HG02642 (cell line): ENCODE measurements around the gene MRTFA.
"Not testable (repeated sequence)": the region's sequence is repeated elsewhere in the genome, so short reads cannot be mapped to it uniquely, and the experiment has no call there.

Source experiments
- ATAC-seq: cut with Tn5 transposase; IDR thresholded peaks from one replicate; pipeline ENCODE4 v1.9.1; 2021; ENCODE audit warnings: mild to moderate bottlenecking; ENCODE audit not compliant: unreplicated experiment, poor library complexity

Gene MRTFA

DNA sequence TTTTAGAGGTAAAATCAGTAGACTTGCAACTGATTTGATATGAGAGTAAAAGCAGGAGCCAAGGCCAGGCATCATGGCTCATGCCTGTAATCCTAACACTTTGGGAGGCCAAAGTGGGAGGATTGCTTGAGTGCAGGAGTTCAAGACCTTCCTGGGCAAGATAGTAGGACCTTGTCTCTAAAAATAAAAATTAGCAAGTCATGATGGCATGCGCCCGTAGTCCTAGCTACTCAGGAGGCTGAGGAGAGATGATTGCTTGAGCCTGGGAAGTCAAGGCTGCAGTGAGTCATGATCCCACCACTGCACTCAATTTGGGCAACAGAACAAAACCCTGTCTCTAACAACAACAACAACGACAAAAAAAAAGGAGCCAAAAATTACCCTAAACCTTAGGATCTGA is 252.6 kb downstream of the MRTFA start:
- ATAC-seq: no peak

DNA sequence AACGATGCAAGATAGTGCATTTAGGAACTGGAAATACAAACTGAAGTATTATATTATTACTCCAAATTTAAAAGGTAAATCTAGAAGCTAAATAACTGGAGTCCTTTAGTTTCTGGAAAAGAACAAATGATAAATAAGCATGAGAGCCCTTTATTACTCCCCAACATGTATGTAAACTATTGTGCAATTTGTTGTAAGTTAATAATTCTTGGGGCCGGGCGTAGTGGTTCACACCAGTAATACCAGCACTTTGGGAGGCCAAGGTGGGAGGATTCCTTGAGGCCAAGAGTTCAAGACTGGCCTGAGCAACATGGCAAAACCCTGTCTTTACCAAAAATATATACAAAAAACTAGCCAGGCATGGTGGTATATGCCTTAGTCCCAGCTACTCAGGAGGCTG is 255.1 kb downstream of the MRTFA start:
- no peak for ATAC-seq

DNA sequence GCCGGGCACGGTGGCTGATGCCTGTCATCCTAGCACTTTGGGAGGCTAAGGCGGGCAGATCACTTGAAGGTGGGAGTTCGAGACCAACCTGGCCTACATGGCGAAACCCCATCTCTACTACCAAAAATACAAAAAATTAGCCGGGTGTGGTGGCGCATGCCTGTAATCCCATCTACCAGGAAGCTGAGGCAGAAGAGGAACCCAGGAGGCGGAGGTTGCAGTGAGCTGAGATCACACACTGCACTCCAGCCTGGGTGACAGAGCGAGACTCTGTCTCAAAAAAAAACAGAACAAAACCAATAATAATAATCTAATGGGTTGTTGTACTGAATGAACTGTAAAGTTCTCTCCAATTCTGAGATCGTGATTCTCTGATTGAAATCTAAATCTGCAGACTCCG is 258.1 kb downstream of the MRTFA start:
- ATAC-seq: not testable (repeated sequence)

DNA sequence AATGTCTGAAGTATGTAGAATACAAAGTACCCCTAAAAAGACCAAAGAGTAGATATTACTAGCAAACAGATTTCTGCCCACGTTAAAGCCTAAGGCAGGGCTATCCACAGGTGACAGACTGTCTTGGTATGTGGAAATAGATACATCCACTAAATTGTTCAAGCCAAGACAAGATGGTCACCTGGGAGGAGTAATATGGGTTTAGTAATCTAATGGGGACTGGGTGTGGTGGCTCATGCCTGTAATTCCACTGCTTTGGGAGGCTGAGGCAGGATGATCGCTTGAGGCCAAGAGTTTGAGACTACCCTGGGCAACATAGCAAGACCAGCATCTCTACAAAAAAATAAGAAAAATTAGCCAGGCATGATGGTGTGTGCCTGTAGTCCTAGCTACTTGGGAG is 258.6 kb downstream of the MRTFA start:
- ATAC-seq: no peak

DNA sequence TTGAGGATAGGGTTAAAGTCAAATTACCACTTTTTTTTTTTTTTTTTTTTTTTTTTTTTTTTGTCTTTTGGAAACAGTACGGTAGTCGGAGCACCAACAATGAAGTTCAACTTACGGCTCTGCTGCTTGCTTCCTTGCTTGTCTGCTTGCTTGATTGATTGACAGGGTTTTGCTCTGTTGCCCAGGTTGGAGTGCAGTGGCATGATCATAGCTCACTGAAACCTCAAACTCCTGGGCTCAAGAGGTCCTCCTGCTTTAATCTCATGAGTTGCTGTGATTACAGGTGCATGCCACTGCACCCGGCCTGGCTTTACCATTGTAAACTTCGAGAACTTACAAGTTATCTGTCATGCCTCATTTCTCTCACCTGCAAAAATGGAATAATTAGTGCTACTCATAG is 260.4 kb downstream of the MRTFA start:
- ATAC-seq: no peak

DNA sequence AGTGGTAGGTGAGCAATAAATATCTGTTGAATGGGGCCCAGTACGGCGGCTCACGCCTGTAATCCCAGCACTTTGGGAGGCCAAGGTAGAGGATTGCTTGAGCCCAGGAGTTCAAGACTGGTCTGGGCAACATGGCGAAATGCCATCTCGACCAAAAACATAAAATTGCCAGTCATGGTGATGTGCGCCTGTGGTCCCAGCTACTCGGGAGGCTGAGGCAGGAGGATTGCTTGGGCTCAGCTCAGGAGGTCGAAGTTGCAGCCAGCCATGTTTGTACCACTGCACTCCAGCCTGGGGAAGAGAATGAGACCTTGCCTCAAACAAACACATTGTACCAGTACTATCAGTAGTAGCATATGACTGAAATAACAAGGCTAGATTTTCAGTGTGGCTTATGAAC is 262.0 kb downstream of the MRTFA start:
- no peak for ATAC-seq

DNA sequence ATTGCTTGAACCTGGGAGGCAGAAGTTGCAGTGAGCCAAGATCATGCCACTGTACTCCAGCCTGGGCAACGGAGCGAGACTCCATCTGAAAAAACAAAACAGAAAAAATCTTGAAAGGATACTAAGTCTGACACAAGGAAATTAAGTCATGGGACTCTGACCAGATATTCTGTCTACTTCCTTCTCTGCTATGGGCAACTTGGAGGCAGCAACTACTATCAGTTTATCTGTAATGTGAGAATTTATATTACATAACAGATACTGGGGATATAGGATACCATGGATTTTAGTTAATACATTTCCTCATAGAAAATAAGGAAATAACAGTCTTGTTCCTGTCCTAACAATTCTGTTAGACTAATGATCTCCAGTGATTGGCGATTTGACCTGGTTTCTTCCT is 267.7 kb downstream of the MRTFA start:
- ATAC-seq: no peak

DNA sequence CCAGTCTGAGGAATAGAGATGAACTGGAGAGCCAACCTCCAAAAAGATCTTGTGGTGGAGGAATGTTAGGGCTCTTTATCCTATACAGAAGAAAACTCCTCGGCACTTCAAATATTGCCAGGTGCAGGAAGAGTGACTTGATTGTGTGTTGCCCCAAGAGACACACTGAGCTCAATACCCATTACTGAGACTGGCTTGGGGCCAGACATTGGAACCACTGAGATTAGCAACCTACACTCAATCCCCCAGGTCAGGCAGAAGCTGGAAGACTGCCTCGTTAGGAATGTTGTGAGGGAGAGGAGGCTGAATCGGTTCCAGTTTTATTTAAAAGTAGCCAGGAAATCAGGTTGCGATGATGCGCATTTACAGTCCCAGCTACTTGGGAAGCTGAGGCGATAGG is 268.5 kb downstream of the MRTFA start:
- ATAC-seq: no peak

DNA sequence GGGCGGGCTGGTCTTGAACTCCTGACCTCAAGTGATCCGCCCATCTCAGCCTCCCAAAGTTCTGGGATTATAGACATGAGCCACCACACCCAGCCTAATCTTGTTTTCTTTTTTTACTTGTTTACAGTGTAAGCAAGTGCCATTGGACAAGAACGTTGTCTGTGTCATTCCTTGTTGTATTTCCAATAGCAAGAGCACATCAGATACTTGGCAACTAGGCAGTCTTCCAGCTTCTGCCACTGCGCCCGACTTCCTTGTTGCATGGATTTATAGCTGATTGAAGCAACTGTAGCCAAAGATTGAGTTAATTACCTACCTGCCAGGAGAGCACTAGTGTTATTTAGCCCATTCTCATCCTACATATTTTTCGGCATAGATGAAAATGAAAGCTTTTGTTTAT is 269.2 kb downstream of the MRTFA start:
- no peak for ATAC-seq

DNA sequence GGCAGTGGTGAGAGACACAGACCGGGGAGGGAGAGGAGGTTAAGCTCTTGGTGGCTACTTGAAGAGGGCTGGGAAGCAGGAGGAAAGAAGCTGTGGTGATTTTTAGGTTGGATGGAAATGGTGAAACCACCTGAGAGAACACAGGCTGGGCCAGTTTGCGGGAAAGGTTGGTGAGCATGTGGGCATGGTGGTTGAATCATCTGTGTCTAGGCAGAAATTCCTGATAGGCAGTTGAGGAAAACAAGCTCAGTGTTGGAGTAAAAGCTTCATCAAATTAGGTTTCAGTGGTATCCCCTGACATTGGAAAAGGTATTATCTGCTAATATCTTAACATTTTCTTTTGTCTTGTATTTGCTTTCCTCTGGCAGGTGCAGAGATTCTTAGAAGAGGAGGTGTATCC is 270.5 kb downstream of the MRTFA start:
- ATAC-seq: no peak

DNA sequence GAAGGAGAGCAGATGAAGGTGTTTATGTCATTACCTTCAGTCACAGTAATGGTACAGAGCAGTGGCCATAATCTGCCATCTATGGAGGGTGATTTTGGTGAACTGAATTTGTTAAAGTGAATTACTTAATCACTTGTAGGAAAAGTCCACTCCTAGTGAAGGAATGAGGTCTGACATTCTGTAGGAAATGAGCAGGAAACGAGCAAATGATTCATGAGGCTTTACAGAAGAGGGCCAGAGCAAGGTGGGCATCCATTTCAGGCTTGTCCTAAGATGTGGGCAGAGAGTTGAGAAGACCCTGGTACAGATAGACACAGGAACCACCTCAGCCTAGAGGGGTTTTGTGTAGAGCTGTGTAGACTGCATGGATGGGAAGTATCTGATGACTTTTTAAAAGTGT is 272.1 kb downstream of the MRTFA start:
- ATAC-seq: no peak

DNA sequence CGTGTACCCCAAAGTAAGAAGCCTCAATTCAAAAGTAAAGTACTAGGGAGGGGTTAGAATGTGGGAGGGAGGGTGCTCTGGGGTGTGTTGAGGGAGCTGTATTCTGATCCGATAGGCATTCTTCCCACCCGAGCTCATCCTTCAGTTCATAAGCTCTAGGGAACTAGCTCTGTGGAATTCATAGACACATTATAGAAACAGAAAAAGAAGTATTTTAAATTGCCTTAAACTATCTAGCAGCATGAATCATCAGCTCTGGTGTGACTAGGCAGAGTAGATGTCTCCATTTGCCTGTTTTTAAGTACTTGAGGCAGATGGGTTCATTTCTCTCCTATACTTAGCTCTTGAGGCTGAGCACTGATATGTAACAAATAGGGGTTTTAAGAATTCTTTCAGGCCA is 273.5 kb downstream of the MRTFA start:
- no peak for ATAC-seq

DNA sequence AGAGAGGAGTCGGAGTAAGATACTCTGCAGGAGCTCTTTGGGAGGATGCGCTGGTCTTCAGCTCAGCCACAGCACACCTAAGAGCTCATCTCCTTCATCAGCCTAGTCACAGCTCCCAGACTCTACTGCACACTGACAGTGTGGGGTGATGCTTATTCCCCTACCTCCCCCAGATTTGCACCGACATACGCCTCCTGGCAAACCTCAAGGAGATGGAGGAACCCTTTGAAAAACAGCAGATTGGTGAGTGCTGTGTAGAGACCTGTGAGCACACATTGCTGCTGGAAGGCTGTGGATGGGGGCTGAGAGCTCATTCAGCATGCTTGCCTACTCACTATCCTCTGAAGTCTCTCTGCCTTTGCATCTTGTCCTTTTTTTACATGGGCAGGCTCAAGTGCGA is 275.4 kb downstream of the MRTFA start:
- no peak for ATAC-seq
